HepG2 (cell line): ENCODE data around the gene UBE3D. TPM values are rescaled to one million over a fixed set of nuclear protein-coding genes. Genes with fewer than 3 reads are reported as not detected.

ENCODE experiments used
- AHDC1 ChIP-seq: sonication (generic); formaldehyde crosslinking; IDR thresholded peaks from 2 replicates; pipeline ENCODE4 v1.5.1; 2020; ENCODE audit warnings: mild to moderate bottlenecking, missing genetic modification reagents, borderline replicate concordance
- BHLHE40 ChIP-seq: IDR thresholded peaks from 2 replicates; pipeline ENCODE4 v1.6.1; 2011; ENCODE audit warnings: low read length, improper control_type of control experiment
- GABPA ChIP-seq, 2 experiments: IDR thresholded peaks; 2 replicates each; pipeline ENCODE4 v1.6.1; 2011 to 2016; ENCODE audit warnings: low read depth in 2 of 2, low read length in 1 of 2, missing biosample characterization in 1 of 2, missing genetic modification characterization in 1 of 2
- HMGXB4 ChIP-seq, 2 experiments: sonication (generic) in 1 of 2; formaldehyde crosslinking in 1 of 2; IDR thresholded peaks; 2 replicates each; pipeline versions ENCODE4 v1.4.0 to v1.6.1; 2018 to 2020; ENCODE audit warnings: missing genetic modification reagents in 2 of 2, borderline replicate concordance in 1 of 2, low read depth in 1 of 2, mild to moderate bottlenecking in 1 of 2, missing biosample characterization in 1 of 2
- HNRNPH1 ChIP-seq: fragments of 200-400 bp; formaldehyde crosslinking; optimal IDR thresholded peaks from 2 replicates; pipeline ENCODE3; 2017; ENCODE audit warnings: mild to moderate bottlenecking, low read depth, low read length
- IRF9 ChIP-seq: sonication (generic); formaldehyde crosslinking; IDR thresholded peaks from 2 replicates; pipeline ENCODE4 v1.8.0; 2022; ENCODE audit warnings: missing genetic modification reagents, mild to moderate bottlenecking, borderline replicate concordance
- SIX4 ChIP-seq: sonication (generic); formaldehyde crosslinking; IDR thresholded peaks from 2 replicates; pipeline ENCODE4 v1.4.0; 2020; ENCODE audit warnings: missing genetic modification reagents
- ZMAT5 ChIP-seq: sonication (generic); formaldehyde crosslinking; IDR thresholded peaks from 2 replicates; pipeline ENCODE4 v1.5.0; 2020; ENCODE audit warnings: mild to moderate bottlenecking, low read depth, missing genetic modification reagents, borderline replicate concordance
- ZNF138 ChIP-seq: sonication (generic); formaldehyde crosslinking; IDR thresholded peaks from 2 replicates; pipeline ENCODE4 v1.5.0; 2020; ENCODE audit warnings: mild to moderate bottlenecking, low read depth, missing genetic modification reagents
- ZNF232 ChIP-seq: sonication (generic); formaldehyde crosslinking; IDR thresholded peaks from 2 replicates; pipeline ENCODE4 v1.4.0; 2020; ENCODE audit warnings: missing genetic modification reagents, borderline replicate concordance
- ZNF275 ChIP-seq: sonication (generic); formaldehyde crosslinking; IDR thresholded peaks from 2 replicates; pipeline ENCODE4 v1.8.0; 2022; ENCODE audit warnings: missing genetic modification reagents, mild to moderate bottlenecking, inconsistent platforms, borderline replicate concordance
- ZNF543 ChIP-seq: sonication (generic); formaldehyde crosslinking; IDR thresholded peaks from 2 replicates; pipeline ENCODE4 v1.4.0; 2020; ENCODE audit warnings: mild to moderate bottlenecking, missing genetic modification reagents
- ZNF7 ChIP-seq: IDR thresholded peaks from 2 replicates; pipeline ENCODE4 v1.6.1; 2016; ENCODE audit warnings: missing biosample characterization, missing genetic modification reagents
- polyA plus RNA-seq, 8 experiments: library from polyadenylated mRNA; depleted of rRNA in 3 of 8; stranded (reverse) in 7 of 8; unstranded in 1 of 8; fragments of >200 nt; fragmentation: Illumina TruSeq in 4 of 8; extraction: Trizol in 4 of 8; gene quantifications; 2 replicates each; pipeline versions ENCODE4 v1.2.1 to v1.2.3, GENCODE V29; 2011 to 2016; ENCODE audit warnings: low read depth in 4 of 8, missing spikeins in 1 of 8, mixed read lengths in 1 of 8; ENCODE audit not compliant: insufficient read depth in 1 of 8
- total RNA-seq, 5 experiments: library from RNA; depleted of rRNA; stranded (reverse); fragments of >200 nt; fragmentation: Illumina TruSeq; extraction: Trizol; gene quantifications; 2 replicates each; pipeline ENCODE4 v1.2.3, GENCODE V29; 2016; ENCODE audit warnings: low read depth in 1 of 5

The UBE3D gene
- total and polyA plus RNA-seq, 2 of the 13 experiments (the other 11 are each of a cell fraction or from before 2014, with no cell fraction given) = 5.1 to 11.4 TPM

- TF ChIP-seq ZNF232 (CRISPR knock-in tag) = no peak
- TF ChIP-seq ZNF275 = peak; percentile 60; the same call in 1 of the 2 replicates
- 0 out of 2 replicates have a peak, but pooled peaks have one; percentile 35 for TF ChIP-seq AHDC1 (CRISPR knock-in tag)
- no peak for TF ChIP-seq ZNF138
- TF ChIP-seq ZNF7 (CRISPR knock-in tag) = no peak
- TF ChIP-seq BHLHE40 = no peak
- TF ChIP-seq GABPA (IDR thresholded peaks at IDR 0.05; ENCODE audit: low read depth, low read length) = no peak
- peak; percentile 39 for TF ChIP-seq GABPA (CRISPR knock-in tag; IDR thresholded peaks at IDR 0.05; ENCODE audit: low read depth)
- TF ChIP-seq SIX4 = no peak
- peak; percentile 96 to 98 for TF ChIP-seq HMGXB4 (CRISPR knock-in tag; IDR thresholded peaks at IDR 0.05; ENCODE audit: borderline replicate concordance in 1 of 2, low read depth in 1 of 2)
- TF ChIP-seq HNRNPH1 = no peak
- no peak for TF ChIP-seq ZMAT5 (CRISPR knock-in tag)
- TF ChIP-seq ZNF543 (CRISPR knock-in tag) = no peak
- TF ChIP-seq IRF9 (CRISPR knock-in tag) = peak; percentile 33; the same call in 1 of the 2 replicates
Measured at GRCh38 chr6:83067448-83068439, 2.1 kb upstream of the UBE3D start, which contains the start of gene DOP1A (continued).
